Germinal center (tissue), 1 donor: Measurements from ENCODE around the gene GMPPA.

Source experiments
- DNase-seq: peaks from one replicate; pipeline ENCODE4 v3.0.0; 2012; ENCODE audit warnings: mixed read lengths, low spot score

GMPPA gene

GRCh38 chr2:219506802-219507526 is 8.3 kb downstream of the GMPPA start:
- no peak for DNase-seq

GRCh38 chr2:219507581-219508443 is 9.1 kb downstream of the GMPPA start:
- DNase-seq, result no peak

GRCh38 chr2:219508444-219508734 is 9.7 kb downstream of the GMPPA start:
- no peak for DNase-seq

GRCh38 chr2:219508971-219509779 is 10.5 kb downstream of the GMPPA start:
- DNase-seq, result no peak

GRCh38 chr2:219509780-219510511 is 11.3 kb downstream of the GMPPA start:
- peak; percentile 52 for DNase-seq

- DNase-seq, result no peak
These were observed 11.9 kb downstream of the GMPPA start for GRCh38 chr2:219510512-219511135.

GRCh38 chr2:219511547-219512325 is 13.0 kb downstream of the GMPPA start:
- no peak for DNase-seq

GRCh38 chr2:219512524-219513216 is 14.0 kb downstream of the GMPPA start:
- DNase-seq, result no peak

GRCh38 chr2:219513787-219514186 is 15.1 kb downstream of the GMPPA start:
- DNase-seq, result no peak

GRCh38 chr2:219514196-219514761 is 15.6 kb downstream of the GMPPA start, which contains the start of gene ASIC4:
ASIC4 (plus strand) TSS chr2:219514482; CDS start chr2:219514725, 243 bp downstream.
- no peak for DNase-seq

GRCh38 chr2:219514836-219515235 is 16.1 kb downstream of the GMPPA start:
- no peak for DNase-seq

GRCh38 chr2:219515874-219516629 is 17.4 kb downstream of the GMPPA start:
- DNase-seq, result no peak

GRCh38 chr2:219516888-219517287 is 18.2 kb downstream of the GMPPA start:
- no peak for DNase-seq

- no peak for DNase-seq
These were observed 19.5 kb downstream of the GMPPA start for GRCh38 chr2:219517954-219518778.

GRCh38 chr2:219519526-219519916 is 20.8 kb downstream of the GMPPA start:
- DNase-seq, result no peak

GRCh38 chr2:219520079-219520478 is 21.4 kb downstream of the GMPPA start:
- no peak for DNase-seq

- no peak for DNase-seq
These were observed 22.6 kb downstream of the GMPPA start for GRCh38 chr2:219521066-219521880.
